Measurements from ENCODE around the gene NBEA.
"Not testable (repeated sequence)": the region's sequence is repeated elsewhere in the genome, so short reads cannot be mapped to it uniquely, and the experiment has no call there.

Gene NBEA

DNA sequence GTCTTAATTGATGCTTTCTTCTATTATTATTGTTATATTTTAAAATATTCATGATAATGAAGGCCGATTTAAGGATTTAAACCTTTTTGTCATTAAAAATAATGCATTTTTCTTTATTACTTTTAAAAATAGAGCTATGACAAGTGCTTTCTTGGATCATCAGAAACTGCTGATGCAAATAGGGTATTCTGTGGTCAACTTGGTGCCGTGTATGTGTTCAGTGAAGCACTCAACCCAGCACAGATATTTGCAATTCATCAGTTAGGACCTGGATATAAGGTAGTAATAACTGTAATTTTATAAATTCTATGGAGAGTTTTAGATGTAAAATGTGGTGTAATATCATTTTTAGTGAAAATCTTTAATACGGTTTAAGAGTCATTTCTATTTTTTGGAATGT lies 116.5 kb downstream of the NBEA start:
- DNase-seq (ENCODE audit: low read depth): not testable (repeated sequence)

- DNase-seq (ENCODE audit: low read depth): no peak
Observed at GRCh38 chr13:35086667-35087066, 144.6 kb downstream of the NBEA start.

DNA sequence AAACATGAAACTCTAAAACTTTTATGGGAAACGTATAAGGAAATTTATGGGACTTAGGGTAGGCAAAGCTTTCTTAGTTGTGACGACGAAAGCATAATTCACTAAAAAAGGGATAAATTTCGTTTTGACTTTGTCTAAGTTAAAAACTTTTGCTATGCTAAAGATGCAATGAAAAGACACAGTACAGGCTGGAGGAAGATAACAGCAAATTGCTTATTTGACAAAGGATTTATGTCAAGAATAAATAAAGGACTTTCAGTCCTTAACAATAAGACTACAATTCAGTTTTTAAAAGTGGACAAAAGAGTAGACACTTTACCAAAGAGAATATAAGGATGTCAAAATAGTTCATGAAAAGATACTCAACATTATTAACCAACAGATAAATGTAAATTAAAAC lies 150.2 kb downstream of the NBEA start:
- no peak for DNase-seq (ENCODE audit: low read depth)

DNA sequence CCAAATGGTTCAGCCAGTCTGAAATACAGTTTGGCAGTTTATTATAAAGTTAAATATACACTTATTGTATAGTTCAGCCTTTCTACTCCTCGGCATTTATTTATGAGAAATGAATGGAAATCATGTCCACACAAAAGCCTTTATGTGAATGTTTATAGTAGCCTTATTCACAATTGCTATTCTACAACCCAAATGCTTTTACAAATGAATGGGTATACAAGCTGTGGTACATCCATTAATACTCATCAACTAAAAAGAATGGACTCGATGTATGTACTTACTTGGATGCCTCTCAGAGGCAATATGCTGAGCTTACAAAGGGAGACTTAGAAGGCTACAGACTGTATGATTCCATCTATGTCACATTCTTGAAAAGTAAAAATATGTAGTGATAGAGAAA lies 150.7 kb downstream of the NBEA start:
- no peak for DNase-seq (ENCODE audit: low read depth)

DNA sequence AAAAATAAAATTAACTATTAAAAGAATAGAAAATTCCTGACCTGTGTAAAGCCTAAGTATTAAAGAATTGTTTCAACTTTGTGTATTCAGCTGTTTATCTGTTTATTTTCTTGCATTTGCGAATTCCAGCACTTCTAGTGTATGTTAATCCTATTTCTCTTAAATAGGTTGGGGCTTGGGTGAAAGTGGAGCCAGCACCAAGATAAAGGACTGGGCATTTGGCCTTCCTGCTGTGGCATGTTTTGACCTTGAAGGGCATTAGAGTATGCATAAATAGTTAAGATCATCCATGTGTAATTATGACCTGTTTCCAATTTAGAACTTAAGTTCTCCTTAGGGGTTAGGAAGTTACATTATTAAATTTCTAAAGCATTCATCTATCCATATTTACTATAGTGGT lies 151.3 kb downstream of the NBEA start:
- DNase-seq (ENCODE audit: low read depth): no peak

DNA sequence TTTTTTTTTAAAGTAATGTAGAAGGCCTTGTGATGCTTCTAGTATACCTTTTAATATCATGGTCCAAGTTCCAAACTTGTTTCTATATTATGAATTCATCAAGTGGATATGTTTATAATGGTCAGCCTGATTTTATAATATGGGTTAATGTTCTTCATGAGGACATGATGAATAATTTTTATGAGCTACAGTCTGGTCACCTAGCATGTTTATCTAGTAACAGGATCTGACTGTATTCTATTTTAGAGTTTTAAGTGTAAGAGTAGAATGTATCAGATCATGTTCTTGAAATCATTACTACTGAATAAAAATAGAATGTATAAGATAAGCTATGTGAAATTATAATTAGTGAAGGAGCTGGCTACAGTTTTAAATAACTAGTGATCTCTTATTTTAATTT lies 164.7 kb downstream of the NBEA start:
- not testable (repeated sequence) for DNase-seq (ENCODE audit: low read depth)

DNA sequence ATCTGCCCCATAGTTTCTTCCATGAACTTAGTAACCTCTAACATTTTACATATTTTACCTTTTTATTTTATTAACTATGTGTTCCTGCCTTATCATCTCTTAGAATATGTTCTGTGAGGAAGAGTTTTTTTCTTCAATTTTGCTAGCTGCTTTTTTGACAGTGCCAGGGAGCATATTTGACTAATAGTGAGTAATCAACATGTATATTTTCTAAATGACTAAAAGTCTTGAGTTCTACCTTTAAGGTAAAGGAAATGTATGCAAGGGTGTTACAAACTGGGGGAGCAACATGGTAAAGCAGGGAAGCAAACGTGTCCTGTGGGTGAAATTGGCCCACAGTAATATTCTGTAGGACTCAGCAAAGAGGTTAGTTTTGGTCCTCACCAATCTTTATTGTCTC lies 165.5 kb downstream of the NBEA start:
- no peak for DNase-seq (ENCODE audit: low read depth)

DNA sequence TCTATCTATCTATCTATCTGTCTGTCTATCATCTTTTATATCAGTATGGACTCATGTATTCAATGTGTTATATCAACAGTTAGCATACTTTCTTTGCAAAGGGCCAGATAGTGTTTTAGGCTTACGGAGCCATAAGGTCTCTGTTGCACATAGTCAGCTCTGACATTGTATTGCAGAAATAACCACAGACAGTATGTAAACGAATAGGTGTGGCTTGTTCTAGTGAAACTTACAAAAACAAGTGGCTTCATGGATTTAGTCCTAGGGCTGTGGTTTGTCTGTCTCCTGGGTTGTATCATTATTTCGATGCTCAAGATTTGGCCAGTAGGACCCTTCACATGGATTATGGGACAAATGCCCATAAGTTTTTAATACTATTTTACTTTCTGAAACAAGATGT lies 171.5 kb downstream of the NBEA start:
- DNase-seq (ENCODE audit: low read depth): not testable (repeated sequence)

DNA sequence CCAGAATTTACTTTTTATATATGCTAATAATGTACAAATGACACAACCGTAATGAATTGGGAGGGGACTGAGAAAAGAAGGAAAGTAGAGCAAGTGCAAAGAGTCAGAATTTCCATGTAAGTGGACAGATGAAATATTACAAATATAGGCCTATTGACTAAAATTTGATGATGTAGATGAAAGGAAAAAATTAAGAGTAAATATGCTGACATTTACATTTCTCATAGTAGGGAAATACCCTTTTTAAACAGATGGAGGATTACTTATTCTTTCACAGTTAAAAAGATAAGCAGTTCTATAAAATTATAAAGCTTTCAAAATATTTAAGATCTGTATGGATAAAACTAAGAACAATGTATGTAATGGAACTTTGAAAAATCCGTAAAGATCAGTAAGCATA lies 185.4 kb downstream of the NBEA start:
- no peak for DNase-seq (ENCODE audit: low read depth)

GRCh38 chr13:35129500-35129899 lies 187.4 kb downstream of the NBEA start:
- no peak for DNase-seq (ENCODE audit: low read depth)

GRCh38 chr13:35131471-35131870 lies 189.4 kb downstream of the NBEA start:
- DNase-seq (ENCODE audit: low read depth): no peak

DNA sequence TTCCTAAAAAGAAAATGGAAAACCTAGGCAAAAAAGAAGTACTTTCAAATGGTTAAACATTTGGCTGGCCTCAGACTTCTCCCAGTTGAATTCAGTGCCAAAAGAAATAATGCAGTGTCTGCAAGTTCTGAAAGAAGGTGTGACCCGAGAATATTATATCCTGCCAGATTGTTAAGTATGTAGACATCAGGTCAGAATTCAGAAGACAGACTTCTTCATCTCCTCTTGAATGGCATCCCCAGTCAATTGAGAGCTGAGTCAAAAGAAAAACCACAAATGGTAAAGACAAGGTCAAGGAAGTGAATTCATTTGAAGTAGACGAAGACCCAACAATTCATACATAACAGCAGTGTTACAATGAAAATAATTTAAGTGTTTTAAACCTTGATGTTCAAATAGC lies 194.5 kb downstream of the NBEA start:
- no peak for DNase-seq (ENCODE audit: low read depth)

- DNase-seq (ENCODE audit: low read depth): no peak
Observed at GRCh38 chr13:35139591-35139990, 197.5 kb downstream of the NBEA start.

GRCh38 chr13:35140321-35140720 lies 198.3 kb downstream of the NBEA start:
- no peak for DNase-seq (ENCODE audit: low read depth)

DNA sequence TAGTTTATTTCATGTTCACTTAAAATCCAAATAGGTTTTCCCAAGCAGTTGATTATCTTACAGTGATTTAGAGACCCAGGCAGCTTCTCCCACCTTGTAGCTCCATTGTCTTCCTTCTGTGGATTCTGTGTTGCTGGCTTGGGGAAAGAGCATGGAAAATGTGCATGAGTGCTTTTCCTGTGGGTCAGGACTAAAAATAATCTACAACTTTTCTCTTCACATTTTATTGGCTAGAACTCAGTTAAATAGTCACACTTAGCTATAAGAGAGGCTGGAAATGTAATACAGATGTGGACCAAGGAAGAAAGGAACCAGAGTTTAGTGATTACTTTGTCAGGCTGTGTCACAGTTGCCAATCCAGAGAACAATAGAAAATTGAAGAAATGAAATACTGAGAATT lies 198.8 kb downstream of the NBEA start:
- DNase-seq (ENCODE audit: low read depth): no peak

- DNase-seq (ENCODE audit: low read depth): no peak
Observed at GRCh38 chr13:35143123-35143522, 201.1 kb downstream of the NBEA start.

GRCh38 chr13:35144166-35144890 lies 202.3 kb downstream of the NBEA start:
- no peak for DNase-seq (ENCODE audit: low read depth)

DNA sequence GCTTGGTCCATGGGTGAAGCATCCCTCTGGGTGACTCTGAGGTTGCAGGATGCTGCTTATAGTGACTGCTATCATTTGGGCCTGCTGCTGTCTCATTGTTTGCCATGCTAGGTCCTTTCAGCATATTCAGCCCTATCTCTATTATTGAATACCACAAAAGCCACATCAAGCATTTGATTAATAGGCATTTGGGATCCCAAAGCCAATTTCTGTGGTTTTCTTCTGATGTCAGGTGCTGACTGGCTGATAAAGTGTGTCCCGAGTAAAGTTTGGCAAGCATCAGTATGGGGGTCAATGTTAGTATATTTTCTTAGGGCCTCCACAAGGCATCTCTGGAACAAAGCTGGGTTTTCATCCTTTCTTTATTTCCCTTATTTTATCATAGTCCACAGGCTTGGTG lies 204.6 kb downstream of the NBEA start:
- no peak for DNase-seq (ENCODE audit: low read depth)

DNA sequence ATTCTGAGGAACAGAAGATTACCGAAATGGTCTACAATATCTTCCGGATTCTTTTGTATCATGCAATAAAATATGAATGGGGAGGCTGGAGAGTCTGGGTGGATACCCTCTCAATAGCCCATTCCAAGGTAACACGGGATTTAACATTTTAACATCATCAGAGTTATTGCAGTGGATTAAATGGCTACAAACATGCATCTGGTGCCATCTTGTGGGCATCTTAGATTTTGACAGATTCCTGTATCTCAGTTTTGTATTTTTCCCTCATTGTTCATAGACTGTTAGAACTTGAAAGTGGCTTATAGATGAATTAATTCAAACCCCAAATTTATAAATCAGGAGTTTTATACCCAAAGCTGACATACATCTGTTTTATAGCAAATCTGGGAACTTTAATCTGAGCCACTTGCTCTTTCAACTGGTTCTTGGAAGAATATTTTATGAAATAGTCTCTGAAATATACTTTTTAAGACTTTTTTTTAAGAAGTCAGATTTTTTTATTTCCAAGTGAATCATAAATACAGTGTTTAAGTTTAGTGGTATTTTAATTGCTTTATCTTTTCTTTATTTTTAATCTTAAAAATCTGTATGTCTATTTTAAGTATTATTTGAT lies 215.2 kb downstream of the NBEA start:
- peak; percentile 39 for DNase-seq (ENCODE audit: low read depth)

DNA sequence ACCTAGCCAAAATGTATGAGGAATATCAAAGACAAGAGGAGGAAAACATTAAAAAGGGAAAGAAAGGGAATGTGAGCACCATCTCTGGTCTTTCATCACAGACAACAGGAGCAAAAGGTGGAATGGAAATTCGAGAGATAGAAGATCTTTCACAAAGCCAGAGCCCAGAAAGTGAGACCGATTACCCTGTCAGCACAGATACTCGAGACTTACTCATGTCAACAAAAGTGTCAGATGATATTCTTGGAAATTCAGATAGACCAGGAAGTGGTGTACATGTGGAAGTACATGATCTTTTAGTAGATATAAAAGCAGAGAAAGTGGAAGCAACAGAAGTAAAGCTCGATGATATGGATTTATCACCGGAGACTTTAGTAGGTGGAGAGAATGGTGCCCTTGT lies 217.0 kb downstream of the NBEA start:
- DNase-seq (ENCODE audit: low read depth): no peak

GRCh38 chr13:35160896-35161295 lies 218.8 kb downstream of the NBEA start:
- DNase-seq (ENCODE audit: low read depth): no peak

GRCh38 chr13:35162420-35162819 lies 220.3 kb downstream of the NBEA start:
- DNase-seq (ENCODE audit: low read depth): no peak

DNA sequence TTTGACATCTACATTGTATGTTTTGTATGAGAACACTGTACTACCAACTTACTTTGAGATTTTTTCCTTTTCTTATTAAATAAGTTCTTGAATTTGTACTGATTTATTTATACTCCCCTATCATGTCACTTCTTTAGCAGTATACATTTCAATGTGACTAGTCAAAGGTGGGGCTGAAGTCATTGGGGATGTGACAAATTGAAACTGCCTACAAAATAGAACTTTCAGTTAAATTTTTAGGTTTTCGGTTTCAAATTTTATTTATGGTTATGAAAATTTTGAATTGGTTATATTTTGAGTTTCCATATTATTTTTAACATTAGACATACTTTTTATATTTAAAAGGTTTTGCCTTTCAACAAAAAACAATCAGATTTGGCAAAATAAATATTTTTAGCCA lies 221.6 kb downstream of the NBEA start:
- DNase-seq (ENCODE audit: low read depth): no peak

- no peak for DNase-seq (ENCODE audit: low read depth)
Observed at GRCh38 chr13:35164324-35164932, 222.4 kb downstream of the NBEA start.
